HL-60 (cell line): ENCODE data around the gene EXOSC9.

Experiments
- DNase-seq, 2 experiments: peaks; one replicate each; pipeline ENCODE4 v3.0.0-alpha.2; 2010 to 2020; ENCODE audit warnings: low read depth in 1 of 2, low spot score in 1 of 2
- H3K27ac ChIP-seq: fragments of 250-450 bp; sonication (Bioruptor Pico); replicated peaks from 2 replicates; pipeline ENCODE4 v1.5.1; 2020; ENCODE audit warnings: mild to moderate bottlenecking, moderate library complexity
- H3K27me3 ChIP-seq: fragments of 250-450 bp; sonication (Bioruptor Pico); 2 replicates; pipeline ENCODE4 v1.5.1; 2021; ENCODE audit warnings: mild to moderate bottlenecking, moderate library complexity; ENCODE audit not compliant: insufficient read depth, poor library complexity, severe bottlenecking
- H3K4me3 ChIP-seq: replicated peaks from 2 replicates; pipeline ENCODE4 v1.5.1; 2011; ENCODE audit warnings: mild to moderate bottlenecking, control low read depth, low read length; ENCODE audit not compliant: insufficient read depth
- CTCF ChIP-seq: IDR thresholded peaks from one replicate; pipeline ENCODE4 v1.5.1; 2011; ENCODE audit warnings: low read length, control low read depth, inconsistent platforms; ENCODE audit not compliant: insufficient read depth
- GABPA ChIP-seq: IDR thresholded peaks from 2 replicates; pipeline ENCODE4 v1.6.1; 2012; ENCODE audit warnings: low read depth
- POLR2AphosphoS5 ChIP-seq: IDR thresholded peaks from 2 replicates; pipeline ENCODE4 v1.6.1; 2012; ENCODE audit warnings: low read depth
- SPI1 ChIP-seq: IDR thresholded peaks from 2 replicates; pipeline ENCODE4 v1.6.1; 2012; ENCODE audit warnings: low read depth, mild to moderate bottlenecking, borderline replicate concordance
- TF ChIP-seq, protein P1 (sequence below): IDR thresholded peaks from 2 replicates; pipeline ENCODE4 v1.6.1; 2012; ENCODE audit warnings: low read depth; ENCODE audit not compliant: insufficient replicate concordance

The EXOSC9 gene

DNA sequence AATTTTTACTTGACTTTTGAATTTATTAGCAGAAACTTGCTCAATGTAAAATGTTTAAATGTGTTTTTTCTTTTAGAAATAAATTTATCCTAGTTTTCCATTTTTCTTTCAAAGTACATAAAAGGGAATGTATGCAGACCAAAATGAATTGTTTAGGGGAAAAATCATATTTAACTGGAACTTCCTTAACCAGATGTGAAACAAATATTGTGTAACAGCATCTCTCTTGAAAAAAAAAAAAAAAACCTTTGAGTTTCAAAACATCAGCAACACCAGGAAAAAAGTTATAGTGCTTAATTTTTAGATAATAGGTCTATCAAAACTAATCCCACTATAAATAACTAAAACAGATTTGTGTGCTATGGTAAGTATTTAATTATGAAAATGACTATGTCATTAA, 37.0 kb downstream of the EXOSC9 start:
- TF ChIP-seq GABPA = no peak
- TF ChIP-seq, protein P1, sequence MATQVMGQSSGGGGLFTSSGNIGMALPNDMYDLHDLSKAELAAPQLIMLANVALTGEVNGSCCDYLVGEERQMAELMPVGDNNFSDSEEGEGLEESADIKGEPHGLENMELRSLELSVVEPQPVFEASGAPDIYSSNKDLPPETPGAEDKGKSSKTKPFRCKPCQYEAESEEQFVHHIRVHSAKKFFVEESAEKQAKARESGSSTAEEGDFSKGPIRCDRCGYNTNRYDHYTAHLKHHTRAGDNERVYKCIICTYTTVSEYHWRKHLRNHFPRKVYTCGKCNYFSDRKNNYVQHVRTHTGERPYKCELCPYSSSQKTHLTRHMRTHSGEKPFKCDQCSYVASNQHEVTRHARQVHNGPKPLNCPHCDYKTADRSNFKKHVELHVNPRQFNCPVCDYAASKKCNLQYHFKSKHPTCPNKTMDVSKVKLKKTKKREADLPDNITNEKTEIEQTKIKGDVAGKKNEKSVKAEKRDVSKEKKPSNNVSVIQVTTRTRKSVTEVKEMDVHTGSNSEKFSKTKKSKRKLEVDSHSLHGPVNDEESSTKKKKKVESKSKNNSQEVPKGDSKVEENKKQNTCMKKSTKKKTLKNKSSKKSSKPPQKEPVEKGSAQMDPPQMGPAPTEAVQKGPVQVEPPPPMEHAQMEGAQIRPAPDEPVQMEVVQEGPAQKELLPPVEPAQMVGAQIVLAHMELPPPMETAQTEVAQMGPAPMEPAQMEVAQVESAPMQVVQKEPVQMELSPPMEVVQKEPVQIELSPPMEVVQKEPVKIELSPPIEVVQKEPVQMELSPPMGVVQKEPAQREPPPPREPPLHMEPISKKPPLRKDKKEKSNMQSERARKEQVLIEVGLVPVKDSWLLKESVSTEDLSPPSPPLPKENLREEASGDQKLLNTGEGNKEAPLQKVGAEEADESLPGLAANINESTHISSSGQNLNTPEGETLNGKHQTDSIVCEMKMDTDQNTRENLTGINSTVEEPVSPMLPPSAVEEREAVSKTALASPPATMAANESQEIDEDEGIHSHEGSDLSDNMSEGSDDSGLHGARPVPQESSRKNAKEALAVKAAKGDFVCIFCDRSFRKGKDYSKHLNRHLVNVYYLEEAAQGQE = no peak
- no peak for TF ChIP-seq CTCF
- TF ChIP-seq POLR2AphosphoS5 = no peak
- no peak for TF ChIP-seq SPI1
- DNase-seq = no peak

DNA sequence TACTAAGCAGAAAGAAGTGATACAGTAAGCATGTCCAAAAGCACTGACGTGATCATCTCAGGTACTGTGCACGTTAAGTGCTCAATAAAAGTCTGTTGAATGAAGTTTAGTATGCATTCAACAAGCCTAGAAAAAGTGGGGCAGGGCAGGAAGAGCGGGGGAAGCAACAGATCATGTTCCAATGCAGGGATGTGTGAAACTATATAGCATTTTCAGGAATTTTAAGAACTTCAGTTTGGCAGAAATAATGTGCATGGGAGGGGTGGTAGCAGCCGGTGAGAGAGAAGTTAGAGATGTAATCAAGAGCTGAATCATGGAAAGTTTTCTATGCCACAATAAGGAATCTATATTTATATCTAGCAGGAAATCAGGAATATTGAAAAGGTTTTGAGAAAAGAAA, 41.7 kb downstream of the EXOSC9 start:
- Histone ChIP-seq H3K27ac (no peak overlapping the region), H3K4me3 (no peak overlapping the region), H3K27me3 (no peaks in the 10 kb centered on the region)
- no peak for DNase-seq
- TF ChIP-seq SPI1 (no peak), POLR2AphosphoS5 (no peak), GABPA (no peak), CTCF (no peak)
- TF ChIP-seq, protein P1 = no peak

More for the DNA sequence above, 37.0 kb downstream of the EXOSC9 start:
- Histone ChIP-seq H3K4me3 (no peak overlapping the region), H3K27me3 (no peaks in the 10 kb centered on the region), H3K27ac (no peak overlapping the region)

- DNase-seq = no peak
- H3K4me3 ChIP-seq = no peak overlapping the region
- TF ChIP-seq GABPA = no peak
- no peak for TF ChIP-seq POLR2AphosphoS5
- TF ChIP-seq, protein P1 = no peak
- TF ChIP-seq SPI1 = no peak
- TF ChIP-seq CTCF = no peak
- no peaks in the 10 kb centered on the region for H3K27me3 ChIP-seq
- no peak overlapping the region for H3K27ac ChIP-seq
Observed at GRCh38 chr4:121846662-121847061, 45.5 kb downstream of the EXOSC9 start.
